ENCODE results near the gene LINC00237. TPM values are rescaled to one million over a fixed set of nuclear protein-coding genes. Genes with fewer than 3 reads are reported as not detected.
A peak's percentile ranks its signal among the peaks of the same experiment; 100 is the strongest.

LINC00237 gene
- total and polyA plus RNA-seq, 9 of the 15 experiments (the other 6 are each of a cell fraction or from before 2014, with no cell fraction given) = not detected

DNA sequence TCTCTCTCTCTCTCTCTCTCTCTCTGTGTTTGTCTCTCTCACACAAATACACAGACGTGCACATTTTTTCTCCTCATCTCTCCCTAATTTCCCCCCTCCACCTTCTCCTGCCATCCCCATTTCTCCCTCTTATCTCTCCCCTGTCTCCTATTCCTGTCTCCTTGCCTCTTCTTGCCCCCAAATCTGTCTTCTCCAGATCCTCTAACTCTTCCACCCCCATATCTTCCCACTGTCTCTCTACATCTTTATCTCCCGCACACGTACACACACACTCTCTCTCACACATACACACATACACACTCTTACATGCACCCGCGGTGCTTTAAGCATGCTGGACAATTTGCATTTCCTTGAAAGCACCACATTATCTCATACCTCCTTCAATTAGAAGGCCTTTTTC, 35.7 kb upstream of the LINC00237 start (continued):
- no peak for TF ChIP-seq MITF (IDR thresholded peaks at IDR 0.05)
- TF ChIP-seq, protein P1, sequence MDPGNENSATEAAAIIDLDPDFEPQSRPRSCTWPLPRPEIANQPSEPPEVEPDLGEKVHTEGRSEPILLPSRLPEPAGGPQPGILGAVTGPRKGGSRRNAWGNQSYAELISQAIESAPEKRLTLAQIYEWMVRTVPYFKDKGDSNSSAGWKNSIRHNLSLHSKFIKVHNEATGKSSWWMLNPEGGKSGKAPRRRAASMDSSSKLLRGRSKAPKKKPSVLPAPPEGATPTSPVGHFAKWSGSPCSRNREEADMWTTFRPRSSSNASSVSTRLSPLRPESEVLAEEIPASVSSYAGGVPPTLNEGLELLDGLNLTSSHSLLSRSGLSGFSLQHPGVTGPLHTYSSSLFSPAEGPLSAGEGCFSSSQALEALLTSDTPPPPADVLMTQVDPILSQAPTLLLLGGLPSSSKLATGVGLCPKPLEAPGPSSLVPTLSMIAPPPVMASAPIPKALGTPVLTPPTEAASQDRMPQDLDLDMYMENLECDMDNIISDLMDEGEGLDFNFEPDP (CRISPR knock-in tag; IDR thresholded peaks at IDR 0.05) = no peak
- no peak for TF ChIP-seq ZSCAN29 (IDR thresholded peaks at IDR 0.05)
- TF ChIP-seq TOE1 (IDR thresholded peaks at IDR 0.05; ENCODE audit: borderline replicate concordance) = peak; percentile 70; the same call in 1 of the 2 replicates
- no peak for TF ChIP-seq TOE1 (CRISPR knock-in tag; IDR thresholded peaks at IDR 0.05; ENCODE audit: borderline replicate concordance, low read depth)
- TF ChIP-seq ZNF224 (CRISPR knock-in tag; IDR thresholded peaks at IDR 0.05) = no peak
- TF ChIP-seq, protein P2, sequence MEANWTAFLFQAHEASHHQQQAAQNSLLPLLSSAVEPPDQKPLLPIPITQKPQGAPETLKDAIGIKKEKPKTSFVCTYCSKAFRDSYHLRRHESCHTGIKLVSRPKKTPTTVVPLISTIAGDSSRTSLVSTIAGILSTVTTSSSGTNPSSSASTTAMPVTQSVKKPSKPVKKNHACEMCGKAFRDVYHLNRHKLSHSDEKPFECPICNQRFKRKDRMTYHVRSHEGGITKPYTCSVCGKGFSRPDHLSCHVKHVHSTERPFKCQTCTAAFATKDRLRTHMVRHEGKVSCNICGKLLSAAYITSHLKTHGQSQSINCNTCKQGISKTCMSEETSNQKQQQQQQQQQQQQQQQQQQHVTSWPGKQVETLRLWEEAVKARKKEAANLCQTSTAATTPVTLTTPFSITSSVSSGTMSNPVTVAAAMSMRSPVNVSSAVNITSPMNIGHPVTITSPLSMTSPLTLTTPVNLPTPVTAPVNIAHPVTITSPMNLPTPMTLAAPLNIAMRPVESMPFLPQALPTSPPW (CRISPR knock-in tag; IDR thresholded peaks at IDR 0.05) = no peak
- TF ChIP-seq NKRF (IDR thresholded peaks at IDR 0.05; ENCODE audit: borderline replicate concordance) = no peak
- TF ChIP-seq, protein P3, sequence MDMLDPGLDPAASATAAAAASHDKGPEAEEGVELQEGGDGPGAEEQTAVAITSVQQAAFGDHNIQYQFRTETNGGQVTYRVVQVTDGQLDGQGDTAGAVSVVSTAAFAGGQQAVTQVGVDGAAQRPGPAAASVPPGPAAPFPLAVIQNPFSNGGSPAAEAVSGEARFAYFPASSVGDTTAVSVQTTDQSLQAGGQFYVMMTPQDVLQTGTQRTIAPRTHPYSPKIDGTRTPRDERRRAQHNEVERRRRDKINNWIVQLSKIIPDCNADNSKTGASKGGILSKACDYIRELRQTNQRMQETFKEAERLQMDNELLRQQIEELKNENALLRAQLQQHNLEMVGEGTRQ (CRISPR knock-in tag; IDR thresholded peaks at IDR 0.05) = no peak
- TF ChIP-seq SIN3B (IDR thresholded peaks at IDR 0.05; ENCODE audit: low read depth) = no peak
- no peak for TF ChIP-seq ZNF695 (CRISPR knock-in tag; IDR thresholded peaks at IDR 0.05)
- no peak for TF ChIP-seq KLF10 (CRISPR knock-in tag; IDR thresholded peaks at IDR 0.05)
- TF ChIP-seq ARID1B (IDR thresholded peaks at IDR 0.05) = peak; percentile 85
- TF ChIP-seq CBX2 (IDR thresholded peaks at IDR 0.05; ENCODE audit: insufficient read depth, low read length, poor library complexity, severe bottlenecking) = no peak
- TF ChIP-seq HNRNPH1 (optimal IDR thresholded peaks at IDR 0.05; ENCODE audit: low read depth, low read length) = no peak
- TF ChIP-seq NR2F6 (CRISPR knock-in tag; IDR thresholded peaks at IDR 0.05) = no peak
- TF ChIP-seq CBFA2T3 (IDR thresholded peaks at IDR 0.05) = peak; percentile 90
- no peak for TF ChIP-seq KLF1 (tag; IDR thresholded peaks at IDR 0.05)
- TF ChIP-seq ADNP (tag; IDR thresholded peaks at IDR 0.05) = no peak
- TF ChIP-seq HDAC1 (IDR thresholded peaks at IDR 0.05) = peak in 1 of 2 experiments; percentile 76; a peak in 2 of 4 replicates
- TF ChIP-seq ZNF347 (CRISPR knock-in tag; IDR thresholded peaks at IDR 0.05; ENCODE audit: low read depth) = no peak
- no peak for TF ChIP-seq PCBP1 (IDR thresholded peaks at IDR 0.05; ENCODE audit: low read depth, low read length, poor library complexity, severe bottlenecking)
